Aorta (tissue), 5 donors: ENCODE results near the gene RDH5. TPM values are rescaled to one million over a fixed set of nuclear protein-coding genes. Genes with fewer than 3 reads are reported as not detected.

ENCODE experiments used
- ATAC-seq: fragments of 200-7000 bp; cut with Tn5 transposase; one replicate; pipeline ENCODE4 v1.9.1; 2022; ENCODE audit warnings: moderate library complexity; ENCODE audit not compliant: low FRiP score
- DNase-seq, 2 donors: peaks; one replicate each; pipeline ENCODE4 v3.0.0-alpha.2; 2020
- H3K27ac ChIP-seq, 2 donors: one replicate each; pipeline ENCODE4 v1.5.1; 2013; ENCODE audit warnings: low read length in 2 of 2, mild to moderate bottlenecking in 2 of 2, moderate library complexity in 2 of 2, control low read depth in 1 of 2, inconsistent platforms in 1 of 2, low read depth in 1 of 2
- H3K27me3 ChIP-seq, 2 donors: one replicate each; pipeline ENCODE4 v1.6.1; 2013; ENCODE audit warnings: control low read depth in 1 of 2, low read length in 1 of 2, mild to moderate bottlenecking in 1 of 2, moderate library complexity in 1 of 2; ENCODE audit not compliant: insufficient read depth in 2 of 2, control insufficient read depth in 1 of 2
- H3K36me3 ChIP-seq, 2 donors: one replicate each; pipeline ENCODE4 v1.6.1; 2013; ENCODE audit warnings: control low read depth in 1 of 2, low read length in 1 of 2, mild to moderate bottlenecking in 1 of 2; ENCODE audit not compliant: insufficient read depth in 2 of 2, control insufficient read depth in 1 of 2
- H3K4me1 ChIP-seq, 2 donors: one replicate each; pipeline ENCODE4 v1.6.1; 2013; ENCODE audit warnings: low read length in 2 of 2, control low read depth in 1 of 2, mild to moderate bottlenecking in 1 of 2, moderate library complexity in 1 of 2; ENCODE audit not compliant: insufficient read depth in 2 of 2, control insufficient read depth in 1 of 2
- H3K4me3 ChIP-seq, 2 donors: one replicate each; pipeline ENCODE4 v1.5.1; 2013; ENCODE audit warnings: low read length in 2 of 2, control low read depth in 1 of 2, mild to moderate bottlenecking in 1 of 2
- H3K9me3 ChIP-seq: one replicate; pipeline ENCODE4 v1.6.1; 2013; ENCODE audit warnings: mild to moderate bottlenecking, low read length; ENCODE audit not compliant: control insufficient read depth
- WGBS, 2 donors: extraction: QIAGEN DNeasy Blood & Tissue Kit; methylation state at CpG; one replicate each; pipeline ENCODE4 v1.1.7; 2013; 5-methylcytosine and 5-hydroxymethylcytosine counted together
- intact Hi-C, 2 donors: fragments of 100-400 bp; cut with DNase I; formaldehyde crosslinking; loops; one replicate each; pipeline versions ENCODE4 v1.14.2 to v1.15.0; 2022
- long read RNA-seq, 2 donors: library from polyadenylated mRNA; unstranded; transcript quantifications; one replicate each; pipeline ENCODE4 v2.0.0, GENCODE V29; 2020 to 2021
- polyA plus RNA-seq, 2 donors: library from polyadenylated mRNA; stranded (reverse); fragments of 200-250 nt; gene quantifications; one replicate each; pipeline ENCODE4 v1.2.3, GENCODE V29; 2013
- total RNA-seq, 2 donors: library from RNA; stranded (reverse); fragmentation: NEBNext Ultra II Directional; extraction: Animal tissue kit (Norgen Biotek cat#: 25700); gene quantifications; one replicate each; pipeline ENCODE4 v1.2.1, GENCODE V29; 2021
- donor health status: healthy with polysubstance abuse.
- donor health status: Bipolar disorder and iron deficiency.
- donor health status: DM: no; HTN: no; CAD: no.
- donor health status: DM: no; HTN: no; CAD: no.
- donor health status: DM: yes; HTN: yes; CAD: no.

RDH5 gene, protein sequence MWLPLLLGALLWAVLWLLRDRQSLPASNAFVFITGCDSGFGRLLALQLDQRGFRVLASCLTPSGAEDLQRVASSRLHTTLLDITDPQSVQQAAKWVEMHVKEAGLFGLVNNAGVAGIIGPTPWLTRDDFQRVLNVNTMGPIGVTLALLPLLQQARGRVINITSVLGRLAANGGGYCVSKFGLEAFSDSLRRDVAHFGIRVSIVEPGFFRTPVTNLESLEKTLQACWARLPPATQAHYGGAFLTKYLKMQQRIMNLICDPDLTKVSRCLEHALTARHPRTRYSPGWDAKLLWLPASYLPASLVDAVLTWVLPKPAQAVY
- total RNA-seq, result 10 to 100 TPM; 21.9 to 51.1 TPM
- 10 to 100 TPM; 16.7 to 49.4 TPM for polyA plus RNA-seq
- long read RNA-seq, donor 1, transcript RDH5-201 (5 exons, 1,269 nt), result major isoform, 6 of 19 reads
- long read RNA-seq, donor 1, partial matches to known transcripts, result 2 of 19 reads
- long read RNA-seq, donor 1, other reads (novel, unspliced or antisense), result 2 of 19 reads
- long read RNA-seq, donor 2, partial matches to known transcripts, result 0 of 4 reads
- long read RNA-seq, donor 2, other reads (novel, unspliced or antisense), result 3 of 4 reads

DNA sequence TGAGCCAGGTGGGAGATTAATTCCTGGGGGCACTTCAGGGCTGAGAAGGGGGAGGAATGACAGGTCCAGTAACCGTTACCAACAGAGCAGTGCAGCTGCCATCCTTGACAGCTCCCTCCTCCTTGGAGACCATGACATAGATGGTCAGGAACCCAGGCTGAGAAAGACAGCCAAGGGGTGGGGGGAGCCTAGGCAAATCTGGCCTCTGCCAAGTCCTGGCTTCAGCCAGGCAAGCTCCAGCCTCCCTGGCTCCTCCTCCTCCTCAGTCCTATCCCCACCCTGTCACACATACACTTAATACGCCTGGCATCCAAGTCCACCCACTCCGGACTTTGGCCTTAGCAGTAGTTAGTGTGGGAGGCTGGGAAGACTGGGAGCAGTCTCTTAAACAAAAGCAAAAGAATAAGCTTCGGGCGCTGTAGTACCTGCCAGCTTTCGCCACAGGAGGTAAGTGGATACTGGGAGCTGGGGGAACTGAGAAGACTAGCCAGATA lies at the start of gene RDH5:
TSS of gene RDH5 (plus strand) at position 323 of the 494 bp plus-strand sequence. CDS start 792 bp downstream, outside the sequence.
- intact Hi-C loops, result loop anchor here in 1 of 2 donors (2.0 to 5.0 kb wide), 3 partner anchors 13 to 63 kb away; partner anchors contain the start of gene ITGA7
- 1 to 5% methylated on average over 6 of the region's 6 CpGs for WGBS, 2 donors
- peak; percentile 68 for ATAC-seq
- DNase-seq, result peak; percentile 90 to 93
- Histone ChIP-seq H3K27me3 (no peaks in the 10 kb centered on the region), H3K4me1 (no peaks in the 10 kb centered on the region), H3K9me3 (no peaks in the 10 kb centered on the region), H3K4me3 (no peak within 1 kb of the TSS), H3K36me3 (no peaks in the 10 kb centered on the region), H3K27ac (peak within 1 kb of the TSS; percentile 38 to 76)

DNA sequence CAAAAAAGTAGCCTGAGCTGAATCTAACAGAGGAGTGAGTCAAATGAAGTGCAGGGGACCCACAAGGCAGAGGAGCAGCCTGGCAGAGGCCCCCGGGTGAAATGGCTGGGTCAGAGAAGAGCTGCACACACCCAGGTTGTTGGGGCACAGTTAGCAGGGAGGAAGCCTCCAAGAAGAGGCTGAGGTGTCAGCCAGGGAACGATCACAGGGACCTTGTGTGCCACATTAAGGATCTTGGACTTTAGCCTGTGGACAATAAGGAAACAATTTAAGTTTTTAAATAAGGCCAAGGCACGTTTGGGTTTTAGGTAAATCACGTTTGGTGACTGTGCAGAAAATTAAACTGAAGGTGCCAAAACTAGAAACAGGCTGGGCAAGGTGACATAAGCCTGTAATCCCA lies 48.4 kb upstream of the RDH5 start:
- H3K4me1 ChIP-seq, result no peaks in the 10 kb centered on the region
- WGBS, 2 donors, result 66% methylated on average over 4 of the region's 4 CpGs
- H3K27me3 ChIP-seq, result no peaks in the 10 kb centered on the region
- DNase-seq (no peak), ATAC-seq (no peak)
- H3K4me3 ChIP-seq, result no peak overlapping the region
- intact Hi-C loops, result no loop called here
- no peaks in the 10 kb centered on the region for H3K36me3 ChIP-seq
- no peak overlapping the region for H3K27ac ChIP-seq
- no peaks in the 10 kb centered on the region for H3K9me3 ChIP-seq

DNA sequence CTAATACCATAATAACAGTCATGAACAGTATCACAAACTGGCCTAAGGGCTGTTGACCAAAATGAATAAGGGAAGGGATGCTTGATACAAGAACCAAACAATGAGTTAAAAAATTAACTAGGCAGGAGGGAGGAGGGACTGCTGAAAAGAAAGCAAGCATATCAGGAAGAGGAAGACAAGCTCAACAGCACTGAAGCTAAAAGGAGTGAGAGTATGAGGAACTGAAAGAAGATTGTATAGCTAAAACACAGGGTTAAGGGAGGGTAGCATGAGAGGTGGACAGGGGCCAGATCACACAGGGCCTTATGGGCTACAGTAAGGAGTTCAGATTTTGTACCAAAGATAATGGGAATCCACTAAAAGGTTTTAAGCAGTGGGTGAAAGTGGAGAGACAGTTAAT lies 46.6 kb upstream of the RDH5 start:
- no peak for DNase-seq

DNA sequence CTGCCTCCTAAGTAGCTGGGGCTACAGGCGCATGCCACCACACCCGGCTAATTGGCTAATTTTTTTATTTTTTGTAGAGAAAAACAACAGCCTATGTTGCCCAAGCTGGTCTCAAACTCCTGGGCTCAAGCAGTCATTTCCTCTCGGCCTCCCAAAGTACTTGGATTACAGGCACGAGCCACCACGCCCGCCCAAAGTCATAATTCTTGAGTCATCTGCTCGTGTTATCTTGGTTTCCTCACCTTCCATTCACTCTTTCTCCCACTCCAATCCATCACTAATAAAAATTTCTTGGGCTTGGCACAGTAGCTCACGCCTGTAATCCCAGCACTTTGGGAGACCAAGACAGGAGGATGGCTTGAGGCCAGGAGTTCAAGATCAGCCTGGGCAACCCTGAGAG lies 44.5 kb upstream of the RDH5 start:
- intact Hi-C loops, result no loop called here
- no peaks in the 10 kb centered on the region for H3K9me3 ChIP-seq
- no peaks in the 10 kb centered on the region for H3K36me3 ChIP-seq
- 90 to 91% methylated on average over 8 of the region's 8 CpGs for WGBS, 2 donors
- no peaks in the 10 kb centered on the region for H3K4me1 ChIP-seq
- ATAC-seq (no peak), DNase-seq (peak in 1 of 2 donors; percentile 17)
- no peak overlapping the region for H3K4me3 ChIP-seq
- H3K27ac ChIP-seq, result no peak overlapping the region
- H3K27me3 ChIP-seq, result no peaks in the 10 kb centered on the region

More for the DNA sequence above, 46.6 kb upstream of the RDH5 start:
- no peaks in the 10 kb centered on the region for H3K9me3 ChIP-seq
- intact Hi-C loops, result no loop called here
- no peak overlapping the region for H3K4me3 ChIP-seq
- H3K4me1 ChIP-seq, result no peaks in the 10 kb centered on the region
- H3K36me3 ChIP-seq, result no peaks in the 10 kb centered on the region
- no peak overlapping the region for H3K27ac ChIP-seq
- no peaks in the 10 kb centered on the region for H3K27me3 ChIP-seq
- no peak for ATAC-seq

DNA sequence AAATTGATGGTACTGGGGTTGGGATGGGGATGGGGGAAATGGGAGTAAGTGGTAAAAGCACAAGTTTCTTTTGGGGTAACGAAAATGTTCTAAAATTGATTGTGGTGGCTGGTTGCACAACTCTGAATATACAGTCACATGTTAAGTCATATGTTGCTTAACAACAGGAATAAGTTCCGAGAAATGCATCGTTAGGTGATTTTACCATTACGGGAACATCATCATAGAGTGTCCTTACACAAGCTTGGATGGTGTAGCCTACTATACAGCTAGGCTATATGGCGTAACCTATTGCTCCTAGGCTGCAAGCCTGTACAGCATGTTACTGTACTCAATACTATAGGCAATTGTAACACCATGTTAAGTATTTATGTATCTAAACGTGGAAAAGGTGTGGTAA lies 43.5 kb upstream of the RDH5 start:
- intact Hi-C loops, result no loop called here
- no peaks in the 10 kb centered on the region for H3K9me3 ChIP-seq
- 73 to 92% methylated on average over 6 of the region's 6 CpGs for WGBS, 2 donors
- H3K36me3 ChIP-seq, result no peaks in the 10 kb centered on the region
- no peak overlapping the region for H3K4me3 ChIP-seq
- ATAC-seq (no peak), DNase-seq (no peak)
- H3K4me1 ChIP-seq, result no peaks in the 10 kb centered on the region
- H3K27ac ChIP-seq, result no peak overlapping the region
- no peaks in the 10 kb centered on the region for H3K27me3 ChIP-seq

DNA sequence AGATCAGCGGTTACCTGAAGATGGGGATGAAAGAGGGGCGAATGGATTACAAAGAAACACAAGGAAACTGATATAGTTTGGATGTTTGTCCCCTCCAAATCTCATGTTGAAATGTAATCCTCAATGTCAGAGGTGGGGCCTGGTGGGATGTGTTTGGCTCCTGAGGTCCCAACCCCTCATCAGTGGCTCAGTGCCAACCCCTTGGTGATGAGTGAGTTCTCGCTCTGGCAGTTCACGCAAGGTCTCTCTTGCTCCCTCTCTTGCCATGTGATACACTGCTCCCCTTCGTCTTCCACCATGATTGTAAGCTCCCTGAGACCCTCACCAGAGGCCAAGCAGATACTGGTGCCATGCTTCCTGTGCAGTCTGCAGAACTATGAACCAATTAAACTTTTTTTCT lies 40.5 kb upstream of the RDH5 start:
- DNase-seq, result peak in 1 of 2 donors; percentile 61
- intact Hi-C loops, result loop anchor here in 1 of 2 donors (2.0 kb wide), 2 partner anchors 41 to 57 kb away; partner anchors contain the start of gene RDH5
- H3K27ac ChIP-seq, result no peak overlapping the region
- 94% methylated on average over 5 of the region's 5 CpGs for WGBS, 2 donors
- H3K9me3 ChIP-seq, result no peaks in the 10 kb centered on the region
- no peaks in the 10 kb centered on the region for H3K27me3 ChIP-seq
- H3K4me3 ChIP-seq, result no peak overlapping the region
- no peaks in the 10 kb centered on the region for H3K36me3 ChIP-seq
- no peaks in the 10 kb centered on the region for H3K4me1 ChIP-seq
- ATAC-seq, result no peak

DNA sequence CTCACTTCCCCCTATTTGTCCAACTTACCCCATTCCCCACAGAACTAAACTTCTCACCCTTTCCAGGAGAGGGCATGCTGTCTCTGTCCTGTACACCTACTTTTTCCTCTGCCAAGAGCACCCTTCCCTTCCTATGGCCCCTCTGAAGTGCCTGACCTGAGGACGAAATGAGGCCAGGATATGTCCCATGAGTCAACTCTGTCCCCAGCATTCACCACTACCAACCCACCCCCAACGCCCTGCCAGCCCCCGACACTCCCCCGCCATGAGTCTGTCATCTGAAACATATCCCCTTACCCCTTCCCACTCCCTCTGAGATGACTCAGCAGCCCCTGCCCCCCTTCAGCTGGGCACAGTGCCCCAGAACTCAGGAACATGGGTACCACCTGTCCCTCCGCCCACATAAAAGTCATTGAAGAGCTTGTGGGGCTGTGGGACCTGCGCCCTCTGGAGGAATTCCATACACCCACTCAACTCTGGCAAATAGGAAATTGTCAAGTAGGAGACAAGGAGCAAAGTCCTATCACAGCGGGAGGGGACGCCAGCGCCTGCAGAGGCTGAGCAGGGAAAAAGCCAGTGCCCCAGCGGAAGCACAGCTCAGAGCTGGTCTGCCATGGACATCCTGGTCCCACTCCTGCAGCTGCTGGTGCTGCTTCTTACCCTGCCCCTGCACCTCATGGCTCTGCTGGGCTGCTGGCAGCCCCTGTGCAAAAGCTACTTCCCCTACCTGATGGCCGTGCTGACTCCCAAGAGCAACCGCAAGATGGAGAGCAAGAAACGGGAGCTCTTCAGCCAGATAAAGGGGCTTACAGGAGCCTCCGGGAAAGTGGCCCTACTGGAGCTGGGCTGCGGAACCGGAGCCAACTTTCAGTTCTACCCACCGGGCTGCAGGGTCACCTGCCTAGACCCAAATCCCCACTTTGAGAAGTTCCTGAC lies 38.8 kb upstream of the RDH5 start:
- Histone ChIP-seq H3K27me3 (no peaks in the 10 kb centered on the region), H3K4me1 (no peaks in the 10 kb centered on the region), H3K27ac (no peak overlapping the region), H3K4me3 (no peak overlapping the region), H3K9me3 (no peaks in the 10 kb centered on the region), H3K36me3 (peaks cover 0 to 4% of the 10 kb centered on the region in 2 donors)
- DNase-seq, result peak; percentile 78 to 84
- 9 to 10% methylated on average over 17 of the region's 17 CpGs for WGBS, 2 donors
- intact Hi-C loops, result loop anchor here in 1 of 2 donors (2.0 kb wide), 3 partner anchors 21 to 55 kb away; partner anchors contain the start of gene RDH5
- peak; percentile 70 for ATAC-seq

DNA sequence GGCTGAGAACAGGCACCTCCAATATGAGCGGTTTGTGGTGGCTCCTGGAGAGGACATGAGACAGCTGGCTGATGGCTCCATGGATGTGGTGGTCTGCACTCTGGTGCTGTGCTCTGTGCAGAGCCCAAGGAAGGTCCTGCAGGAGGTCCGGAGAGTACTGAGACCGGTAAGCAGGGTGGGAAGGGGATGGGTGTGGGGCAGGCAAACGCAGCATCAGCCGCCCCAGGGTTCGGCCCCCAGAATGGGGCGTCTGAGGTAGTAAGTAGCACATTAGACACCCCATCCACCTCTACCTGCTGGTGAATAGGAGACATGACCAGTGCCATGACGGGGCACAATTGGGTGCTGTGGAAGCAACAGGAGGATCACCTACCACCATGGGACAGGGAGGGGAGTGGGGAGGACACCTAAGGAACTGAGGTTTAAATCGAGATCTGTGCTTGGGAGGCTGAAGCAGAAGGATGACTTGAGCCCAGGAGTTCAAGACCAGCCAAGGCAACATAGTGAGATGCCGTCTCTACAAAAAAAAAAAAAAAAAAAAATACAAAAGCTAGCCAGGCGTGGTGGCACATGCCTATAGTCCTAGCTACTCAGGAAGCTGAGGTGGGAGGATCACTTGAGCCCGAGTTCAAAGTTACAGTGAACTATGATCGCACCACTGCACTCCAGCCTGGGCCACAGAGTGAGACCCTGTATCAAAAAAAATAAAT lies 38.0 kb upstream of the RDH5 start:
- ATAC-seq (peak; percentile 3), DNase-seq (peak in 1 of 2 donors; percentile 62)
- intact Hi-C loops, result loop anchor here in 1 of 2 donors (2.0 kb wide), 1 partner anchor 21 kb away; no protein-coding TSS in a partner anchor
- Histone ChIP-seq H3K4me3 (no peak overlapping the region), H3K4me1 (no peaks in the 10 kb centered on the region), H3K27me3 (no peaks in the 10 kb centered on the region), H3K9me3 (no peaks in the 10 kb centered on the region), H3K36me3 (peaks cover 0 to 6% of the 10 kb centered on the region in 2 donors), H3K27ac (no peak overlapping the region)
- 84 to 87% methylated on average over 13 of the region's 13 CpGs for WGBS, 2 donors
